Neural cell (in vitro differentiated cells): ENCODE results near the gene UBE2QL1. TPM values are rescaled to one million over a fixed set of nuclear protein-coding genes. Genes with fewer than 3 reads are reported as not detected.

Experiments used
- H2AFZ ChIP-seq: fragments of 200-600, 300-800 bp; sonication (generic), shearing (Covaris generic); 2 replicates; pipeline ENCODE4 v1.6.0; 2014; ENCODE audit warnings: low read depth, mild to moderate bottlenecking, antibody characterized with exemption, low read length, moderate library complexity
- H3F3A ChIP-seq: fragments of 200-600 bp; shearing (Covaris generic); 2 replicates; pipeline ENCODE4 v1.6.1; 2016; ENCODE audit warnings: mild to moderate bottlenecking, moderate library complexity, mixed read lengths, antibody characterized with exemption, low read length; ENCODE audit not compliant: insufficient read depth, poor library complexity, severe bottlenecking
- H3K27ac ChIP-seq: fragments of 200-600, 300-800 bp; sonication (generic), shearing (Covaris generic); 2 replicates; pipeline ENCODE4 v1.5.1; 2014; ENCODE audit warnings: mild to moderate bottlenecking, low read length, moderate library complexity
- H3K27me3 ChIP-seq: fragments of 300-800, 200-600 bp; sonication (generic), shearing (Covaris generic); 2 replicates; pipeline ENCODE4 v1.6.0; 2014; ENCODE audit warnings: mild to moderate bottlenecking, low read depth, low read length, moderate library complexity; ENCODE audit not compliant: insufficient read depth
- H3K36me3 ChIP-seq: fragments of 300-800, 200-600 bp; sonication (generic), shearing (Covaris generic); 2 replicates; pipeline ENCODE4 v1.5.1; 2014; ENCODE audit warnings: mild to moderate bottlenecking, antibody characterized with exemption, low read length, moderate library complexity; ENCODE audit not compliant: insufficient read depth
- H3K4me2 ChIP-seq: fragments of 300-800, 200-600 bp; sonication (generic), shearing (Covaris generic); 2 replicates; pipeline ENCODE4 v1.6.0; 2014; ENCODE audit warnings: mild to moderate bottlenecking, low read length
- H3K4me3 ChIP-seq: fragments of 300-800, 200-600 bp; sonication (generic), shearing (Covaris generic); 2 replicates; pipeline ENCODE4 v1.5.1; 2014; ENCODE audit warnings: mild to moderate bottlenecking, low read length, moderate library complexity
- H3K79me2 ChIP-seq: fragments of 200-600 bp; shearing (Covaris generic); replicated peaks from 2 replicates; pipeline ENCODE4 v1.6.0; 2014; ENCODE audit warnings: mild to moderate bottlenecking, low read length, moderate library complexity; ENCODE audit not compliant: insufficient read depth
- H3K9ac ChIP-seq: fragments of 300-800, 200-600 bp; sonication (generic), shearing (Covaris generic); 2 replicates; pipeline ENCODE4 v1.6.1; 2016; ENCODE audit warnings: mild to moderate bottlenecking, low read length, mixed read lengths
- H3K9me2 ChIP-seq: fragments of 200-600 bp; shearing (Covaris generic); 2 replicates; pipeline ENCODE4 v1.6.1; 2016; ENCODE audit warnings: mild to moderate bottlenecking, low read length, mixed read lengths; ENCODE audit not compliant: insufficient read depth
- H3K9me3 ChIP-seq: fragments of 200-600, 300-800 bp; sonication (generic), shearing (Covaris generic); 2 replicates; pipeline ENCODE4 v1.6.1; 2016; ENCODE audit warnings: mild to moderate bottlenecking, mixed run types, low read length, moderate library complexity, mixed read lengths
- H4K20me1 ChIP-seq: fragments of 200-600 bp; shearing (Covaris generic); 2 replicates; pipeline ENCODE4 v1.6.1; 2016; ENCODE audit warnings: mild to moderate bottlenecking, mixed run types; ENCODE audit not compliant: insufficient read depth
- EP300 ChIP-seq: fragments of 450-650 bp; conservative IDR thresholded peaks from 2 replicates; pipeline ENCODE4 v1.6.1; 2014; ENCODE audit warnings: antibody characterized with exemption, mild to moderate bottlenecking, moderate library complexity; ENCODE audit not compliant: poor library complexity, severe bottlenecking
- EZH2 ChIP-seq: fragments of 200-600, 300-800 bp; shearing (Covaris generic), sonication (generic); IDR thresholded peaks from 2 replicates; pipeline ENCODE4 v1.6.1; 2014; ENCODE audit warnings: antibody characterized with exemption, low read length, borderline replicate concordance, mild to moderate bottlenecking; ENCODE audit not compliant: insufficient read depth, poor library complexity, severe bottlenecking
- MXI1 ChIP-seq: fragments of 450-650 bp; conservative IDR thresholded peaks from 2 replicates; pipeline ENCODE4 v1.6.1; 2014; ENCODE audit warnings: antibody characterized with exemption, mild to moderate bottlenecking; ENCODE audit not compliant: poor library complexity, severe bottlenecking
- POLR2AphosphoS5 ChIP-seq: IDR thresholded peaks from 2 replicates; pipeline ENCODE4 v1.6.1; 2012
- RAD21 ChIP-seq: fragments of 450-650 bp; conservative IDR thresholded peaks from 2 replicates; pipeline ENCODE4 v1.6.1; 2014; ENCODE audit warnings: antibody characterized with exemption, mild to moderate bottlenecking, moderate library complexity
- SMC3 ChIP-seq: fragments of 450-650 bp; conservative IDR thresholded peaks from 2 replicates; pipeline ENCODE4 v1.6.1; 2014; ENCODE audit warnings: antibody characterized with exemption, mild to moderate bottlenecking, moderate library complexity; ENCODE audit not compliant: poor library complexity
- TAF1 ChIP-seq: IDR thresholded peaks from 2 replicates; pipeline ENCODE4 v1.6.1; 2012; ENCODE audit warnings: low read depth
- polyA plus RNA-seq: library from polyadenylated mRNA; depleted of rRNA; stranded (reverse); fragments of >200 nt; gene quantifications from 2 replicates; pipeline ENCODE4 v1.2.3, GENCODE V29; 2014
- TF ChIP-seq, protein P1 (sequence below): fragments of 450-650 bp; IDR thresholded peaks from 2 replicates; pipeline ENCODE4 v1.5.1; 2014; ENCODE audit warnings: antibody characterized with exemption, mild to moderate bottlenecking, moderate library complexity; ENCODE audit not compliant: poor library complexity, severe bottlenecking
- TF ChIP-seq, protein P2 (sequence below): IDR thresholded peaks from 2 replicates; pipeline ENCODE4 v1.6.1; 2012; ENCODE audit warnings: borderline replicate concordance

The UBE2QL1 gene
- polyA plus RNA-seq, 1 donor from 2014 or later = 13.8 TPM

DNA sequence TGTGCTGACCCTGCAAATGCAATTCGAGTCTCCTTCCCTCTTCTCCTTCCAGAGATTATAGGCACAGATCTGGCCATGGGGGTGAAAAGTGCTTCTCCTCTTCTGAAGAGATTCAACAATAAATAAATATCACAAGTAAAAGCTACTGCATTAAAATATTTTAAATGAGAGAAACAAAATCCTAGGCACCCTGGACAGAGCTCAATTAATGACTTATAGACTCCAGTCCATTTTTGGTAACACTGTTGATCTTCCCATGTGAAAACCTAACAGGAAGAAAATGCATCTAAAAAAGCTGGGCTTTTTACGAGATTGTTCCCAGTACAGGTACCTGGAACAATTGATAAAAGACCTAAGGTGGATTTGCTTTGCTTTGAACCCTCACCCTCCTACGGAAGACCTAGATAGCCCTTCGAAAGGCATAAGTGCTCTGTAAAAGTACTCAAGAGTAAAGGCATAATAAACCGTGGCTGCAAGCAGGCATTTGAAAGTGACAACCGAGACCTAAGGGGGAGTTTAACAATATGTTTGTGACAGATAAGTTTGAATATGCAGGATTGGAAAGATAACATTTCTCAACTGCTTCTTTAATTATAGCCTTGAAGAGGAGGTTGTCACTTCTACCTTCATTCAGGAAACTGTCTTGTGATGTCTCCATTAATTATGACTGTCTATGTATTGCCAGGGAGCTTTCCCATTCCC lies 41.0 kb upstream of the UBE2QL1 start:
- Histone ChIP-seq H4K20me1 (no peaks in the 10 kb centered on the region), H3K27me3 (no peaks in the 10 kb centered on the region), H3K36me3 (no peaks in the 10 kb centered on the region), H3K27ac (no peak overlapping the region), H2AFZ (no peak overlapping the region), H3K79me2 (no peaks in the 10 kb centered on the region), H3K4me3 (no peak overlapping the region), H3K9ac (no peak overlapping the region), H3F3A (no peaks in the 10 kb centered on the region), H3K9me2 (no peaks in the 10 kb centered on the region), H3K4me2 (no peak overlapping the region), H3K9me3 (no peaks in the 10 kb centered on the region)
- no peak for TF ChIP-seq EP300
- no peak for TF ChIP-seq TAF1
- TF ChIP-seq, protein P1, sequence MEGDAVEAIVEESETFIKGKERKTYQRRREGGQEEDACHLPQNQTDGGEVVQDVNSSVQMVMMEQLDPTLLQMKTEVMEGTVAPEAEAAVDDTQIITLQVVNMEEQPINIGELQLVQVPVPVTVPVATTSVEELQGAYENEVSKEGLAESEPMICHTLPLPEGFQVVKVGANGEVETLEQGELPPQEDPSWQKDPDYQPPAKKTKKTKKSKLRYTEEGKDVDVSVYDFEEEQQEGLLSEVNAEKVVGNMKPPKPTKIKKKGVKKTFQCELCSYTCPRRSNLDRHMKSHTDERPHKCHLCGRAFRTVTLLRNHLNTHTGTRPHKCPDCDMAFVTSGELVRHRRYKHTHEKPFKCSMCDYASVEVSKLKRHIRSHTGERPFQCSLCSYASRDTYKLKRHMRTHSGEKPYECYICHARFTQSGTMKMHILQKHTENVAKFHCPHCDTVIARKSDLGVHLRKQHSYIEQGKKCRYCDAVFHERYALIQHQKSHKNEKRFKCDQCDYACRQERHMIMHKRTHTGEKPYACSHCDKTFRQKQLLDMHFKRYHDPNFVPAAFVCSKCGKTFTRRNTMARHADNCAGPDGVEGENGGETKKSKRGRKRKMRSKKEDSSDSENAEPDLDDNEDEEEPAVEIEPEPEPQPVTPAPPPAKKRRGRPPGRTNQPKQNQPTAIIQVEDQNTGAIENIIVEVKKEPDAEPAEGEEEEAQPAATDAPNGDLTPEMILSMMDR = no peak
- no peak for TF ChIP-seq RAD21
- no peak for TF ChIP-seq POLR2AphosphoS5
- no peak for TF ChIP-seq MXI1
- TF ChIP-seq, protein P2, sequence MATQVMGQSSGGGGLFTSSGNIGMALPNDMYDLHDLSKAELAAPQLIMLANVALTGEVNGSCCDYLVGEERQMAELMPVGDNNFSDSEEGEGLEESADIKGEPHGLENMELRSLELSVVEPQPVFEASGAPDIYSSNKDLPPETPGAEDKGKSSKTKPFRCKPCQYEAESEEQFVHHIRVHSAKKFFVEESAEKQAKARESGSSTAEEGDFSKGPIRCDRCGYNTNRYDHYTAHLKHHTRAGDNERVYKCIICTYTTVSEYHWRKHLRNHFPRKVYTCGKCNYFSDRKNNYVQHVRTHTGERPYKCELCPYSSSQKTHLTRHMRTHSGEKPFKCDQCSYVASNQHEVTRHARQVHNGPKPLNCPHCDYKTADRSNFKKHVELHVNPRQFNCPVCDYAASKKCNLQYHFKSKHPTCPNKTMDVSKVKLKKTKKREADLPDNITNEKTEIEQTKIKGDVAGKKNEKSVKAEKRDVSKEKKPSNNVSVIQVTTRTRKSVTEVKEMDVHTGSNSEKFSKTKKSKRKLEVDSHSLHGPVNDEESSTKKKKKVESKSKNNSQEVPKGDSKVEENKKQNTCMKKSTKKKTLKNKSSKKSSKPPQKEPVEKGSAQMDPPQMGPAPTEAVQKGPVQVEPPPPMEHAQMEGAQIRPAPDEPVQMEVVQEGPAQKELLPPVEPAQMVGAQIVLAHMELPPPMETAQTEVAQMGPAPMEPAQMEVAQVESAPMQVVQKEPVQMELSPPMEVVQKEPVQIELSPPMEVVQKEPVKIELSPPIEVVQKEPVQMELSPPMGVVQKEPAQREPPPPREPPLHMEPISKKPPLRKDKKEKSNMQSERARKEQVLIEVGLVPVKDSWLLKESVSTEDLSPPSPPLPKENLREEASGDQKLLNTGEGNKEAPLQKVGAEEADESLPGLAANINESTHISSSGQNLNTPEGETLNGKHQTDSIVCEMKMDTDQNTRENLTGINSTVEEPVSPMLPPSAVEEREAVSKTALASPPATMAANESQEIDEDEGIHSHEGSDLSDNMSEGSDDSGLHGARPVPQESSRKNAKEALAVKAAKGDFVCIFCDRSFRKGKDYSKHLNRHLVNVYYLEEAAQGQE = no peak
- no peak for TF ChIP-seq SMC3

DNA sequence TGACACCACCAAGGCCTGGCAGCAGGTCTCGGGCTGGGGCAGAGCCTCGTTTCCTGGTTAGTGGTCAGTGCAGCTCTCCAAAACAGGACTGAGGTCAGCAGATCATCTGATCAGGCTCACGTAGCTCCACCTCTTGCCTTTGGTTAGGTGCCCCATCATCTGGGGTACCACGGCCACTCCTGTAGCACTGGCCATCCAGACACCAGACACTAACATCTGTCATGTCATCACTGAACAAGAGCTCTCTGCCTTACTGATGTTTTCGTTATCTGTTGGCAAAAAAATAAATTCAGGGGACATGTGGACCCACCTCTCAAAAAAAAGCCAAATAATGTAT lies 40.4 kb upstream of the UBE2QL1 start:
- no peak overlapping the region for H2AFZ ChIP-seq
- H3K9me3 ChIP-seq = no peaks in the 10 kb centered on the region
- no peaks in the 10 kb centered on the region for H3K9me2 ChIP-seq
- H3K27ac ChIP-seq = no peak overlapping the region
- H3K4me3 ChIP-seq = no peak overlapping the region
- no peaks in the 10 kb centered on the region for H4K20me1 ChIP-seq
- TF ChIP-seq EP300 (no peak), POLR2AphosphoS5 (no peak), SMC3 (no peak), TAF1 (no peak), RAD21 (no peak), MXI1 (no peak), EZH2 (no peak)
- TF ChIP-seq, protein P1 = no peak
- TF ChIP-seq, protein P2 = no peak
- H3K4me2 ChIP-seq = no peak overlapping the region
- H3K9ac ChIP-seq = no peak overlapping the region
- H3K79me2 ChIP-seq = no peaks in the 10 kb centered on the region
- no peaks in the 10 kb centered on the region for H3K36me3 ChIP-seq
- H3K27me3 ChIP-seq = no peaks in the 10 kb centered on the region
- no peaks in the 10 kb centered on the region for H3F3A ChIP-seq
